DLD1 (cell line): ENCODE results near the gene PAXIP1.

Experiments
- in situ Hi-C: cut with HindIII; loops from 2 replicates; pipeline ENCODE4 v1.10.0; 2017; ENCODE audit warnings: low sequenced_read_pairs

Gene PAXIP1

GRCh38 chr7:154998481-154998880, 4.4 kb downstream of the PAXIP1 start:
- in situ Hi-C loops = no loop called here

GRCh38 chr7:154997840-154998370, 5.0 kb downstream of the PAXIP1 start:
- in situ Hi-C loops = no loop called here

- in situ Hi-C loops = no loop called here
These were observed 6.2 kb downstream of the PAXIP1 start for GRCh38 chr7:154996756-154997155.

- in situ Hi-C loops = no loop called here
These were observed 6.8 kb downstream of the PAXIP1 start for GRCh38 chr7:154996101-154996500.

- in situ Hi-C loops = no loop called here
These were observed 7.9 kb downstream of the PAXIP1 start for GRCh38 chr7:154994996-154995395.

GRCh38 chr7:154990964-154991540, 11.9 kb downstream of the PAXIP1 start:
- in situ Hi-C loops = no loop called here

- in situ Hi-C loops = no loop called here
These were observed 15.4 kb downstream of the PAXIP1 start for GRCh38 chr7:154987571-154987970.

GRCh38 chr7:154986200-154986945, 16.6 kb downstream of the PAXIP1 start:
- in situ Hi-C loops = no loop called here

GRCh38 chr7:154985230-154985629, 17.7 kb downstream of the PAXIP1 start:
- in situ Hi-C loops = no loop called here

- in situ Hi-C loops = no loop called here
These were observed 18.2 kb downstream of the PAXIP1 start for GRCh38 chr7:154984601-154985188.

- in situ Hi-C loops = no loop called here
These were observed 24.9 kb downstream of the PAXIP1 start for GRCh38 chr7:154978017-154978416.

- in situ Hi-C loops = no loop called here
These were observed 25.7 kb downstream of the PAXIP1 start for GRCh38 chr7:154977250-154977649.

GRCh38 chr7:154976844-154977243, 26.1 kb downstream of the PAXIP1 start:
- in situ Hi-C loops = no loop called here

GRCh38 chr7:154975984-154976383, 26.9 kb downstream of the PAXIP1 start:
- in situ Hi-C loops = no loop called here

GRCh38 chr7:154973381-154973780, 29.5 kb downstream of the PAXIP1 start:
- in situ Hi-C loops = no loop called here

- in situ Hi-C loops = no loop called here
These were observed 34.5 kb downstream of the PAXIP1 start for GRCh38 chr7:154968336-154969001.

GRCh38 chr7:154967401-154967955, 35.4 kb downstream of the PAXIP1 start:
- in situ Hi-C loops = no loop called here

- in situ Hi-C loops = no loop called here
These were observed 37.9 kb downstream of the PAXIP1 start for GRCh38 chr7:154965014-154965413.

- in situ Hi-C loops = no loop called here
These were observed 42.7 kb downstream of the PAXIP1 start for GRCh38 chr7:154960063-154960790.

- in situ Hi-C loops = no loop called here
These were observed 46.5 kb downstream of the PAXIP1 start for GRCh38 chr7:154956427-154956826.
